Measurements from ENCODE around the gene SERPINI1.

Gene SERPINI1

GRCh38 chr3:167734498-167735232, 856 bp upstream of the SERPINI1 start, which contains the start of gene PDCD10:
TSS of gene PDCD10 (minus strand) at chr3:167734892. CDS start at chr3:167720157, 14,735 bp downstream.
- in situ Hi-C loops (cut with HindIII; ENCODE audit: low sequenced_read_pairs), result no loop called here

GRCh38 chr3:167736264-167736787, 805 bp downstream of the SERPINI1 start:
- in situ Hi-C loops (cut with HindIII; ENCODE audit: low sequenced_read_pairs), result no loop called here

- in situ Hi-C loops (cut with HindIII; ENCODE audit: low sequenced_read_pairs), result no loop called here
These were observed 1.5 kb downstream of the SERPINI1 start for GRCh38 chr3:167736997-167737396.

- in situ Hi-C loops (cut with HindIII; ENCODE audit: low sequenced_read_pairs), result no loop called here
These were observed 2.5 kb downstream of the SERPINI1 start for GRCh38 chr3:167738037-167738436.

GRCh38 chr3:167739190-167739810, 3.8 kb downstream of the SERPINI1 start:
- in situ Hi-C loops (cut with HindIII; ENCODE audit: low sequenced_read_pairs), result no loop called here

GRCh38 chr3:167740961-167741587, 5.6 kb downstream of the SERPINI1 start:
- in situ Hi-C loops (cut with HindIII; ENCODE audit: low sequenced_read_pairs), result no loop called here

- in situ Hi-C loops (cut with HindIII; ENCODE audit: low sequenced_read_pairs), result no loop called here
These were observed 6.8 kb downstream of the SERPINI1 start for GRCh38 chr3:167742338-167742737.

- in situ Hi-C loops (cut with HindIII; ENCODE audit: low sequenced_read_pairs), result no loop called here
These were observed 8.3 kb downstream of the SERPINI1 start for GRCh38 chr3:167743799-167744198.

GRCh38 chr3:167749209-167749608, 13.7 kb downstream of the SERPINI1 start:
- in situ Hi-C loops (cut with HindIII; ENCODE audit: low sequenced_read_pairs), result no loop called here

GRCh38 chr3:167749728-167750127, 14.2 kb downstream of the SERPINI1 start:
- in situ Hi-C loops (cut with HindIII; ENCODE audit: low sequenced_read_pairs), result no loop called here

GRCh38 chr3:167750272-167750971, 14.9 kb downstream of the SERPINI1 start:
- in situ Hi-C loops (cut with HindIII; ENCODE audit: low sequenced_read_pairs), result no loop called here

- in situ Hi-C loops (cut with HindIII; ENCODE audit: low sequenced_read_pairs), result no loop called here
These were observed 18.5 kb downstream of the SERPINI1 start for GRCh38 chr3:167754049-167754448.

GRCh38 chr3:167761302-167761701, 25.8 kb downstream of the SERPINI1 start:
- in situ Hi-C loops (cut with HindIII; ENCODE audit: low sequenced_read_pairs), result no loop called here

GRCh38 chr3:167762296-167762695, 26.8 kb downstream of the SERPINI1 start:
- in situ Hi-C loops (cut with HindIII; ENCODE audit: low sequenced_read_pairs), result no loop called here

GRCh38 chr3:167772992-167773391, 37.5 kb downstream of the SERPINI1 start:
- in situ Hi-C loops (cut with HindIII; ENCODE audit: low sequenced_read_pairs), result no loop called here

- in situ Hi-C loops (cut with HindIII; ENCODE audit: low sequenced_read_pairs), result no loop called here
These were observed 38.1 kb downstream of the SERPINI1 start for GRCh38 chr3:167773584-167773983.

- in situ Hi-C loops (cut with HindIII; ENCODE audit: low sequenced_read_pairs), result no loop called here
These were observed 40.7 kb downstream of the SERPINI1 start for GRCh38 chr3:167776066-167776685.

GRCh38 chr3:167777356-167777755, 41.8 kb downstream of the SERPINI1 start:
- in situ Hi-C loops (cut with HindIII; ENCODE audit: low sequenced_read_pairs), result no loop called here

- in situ Hi-C loops (cut with HindIII; ENCODE audit: low sequenced_read_pairs), result no loop called here
These were observed 44.8 kb downstream of the SERPINI1 start for GRCh38 chr3:167780214-167780883.

- in situ Hi-C loops (cut with HindIII; ENCODE audit: low sequenced_read_pairs), result no loop called here
These were observed 48.3 kb downstream of the SERPINI1 start for GRCh38 chr3:167783781-167784180.
